HepG2 (cell line): ENCODE measurements around the gene C19orf44. TPM values are rescaled to one million over a fixed set of nuclear protein-coding genes. Genes with fewer than 3 reads are reported as not detected.

Source experiments
- ARNTL ChIP-seq: sonication (generic); formaldehyde crosslinking; IDR thresholded peaks from 2 replicates; pipeline ENCODE4 v1.4.0; 2020; ENCODE audit warnings: mild to moderate bottlenecking, missing genetic modification reagents
- KDM3A ChIP-seq: IDR thresholded peaks from 2 replicates; pipeline ENCODE4 v1.6.1; 2018; ENCODE audit warnings: low read depth, missing compliant biosample characterization
- PAX8 ChIP-seq: sonication (generic); formaldehyde crosslinking; IDR thresholded peaks from 2 replicates; pipeline ENCODE4 v1.8.0; 2022; ENCODE audit warnings: mild to moderate bottlenecking, missing genetic modification reagents, borderline replicate concordance
- SMARCC2 ChIP-seq: fragments of 450-650 bp; IDR thresholded peaks from 2 replicates; pipeline ENCODE4 v1.6.1; 2017; ENCODE audit warnings: antibody characterized with exemption, mild to moderate bottlenecking
- SRSF4 ChIP-seq: fragments of 200-400 bp; formaldehyde crosslinking; IDR thresholded peaks from one replicate; pipeline ENCODE4 v1.6.1; 2018; ENCODE audit warnings: mild to moderate bottlenecking, low read depth, low read length, moderate library complexity; ENCODE audit not compliant: poor library complexity, severe bottlenecking
- TOPORS ChIP-seq: sonication (generic); formaldehyde crosslinking; IDR thresholded peaks from 2 replicates; pipeline ENCODE4 v1.8.0; 2023; ENCODE audit warnings: mild to moderate bottlenecking, missing genetic modification reagents
- XRCC5 ChIP-seq: fragments of 200-400 bp; formaldehyde crosslinking; optimal IDR thresholded peaks from 2 replicates; pipeline ENCODE3; 2017; ENCODE audit warnings: mild to moderate bottlenecking, low read length
- ZEB1 ChIP-seq: IDR thresholded peaks from 2 replicates; pipeline ENCODE4 v1.6.1; 2012; ENCODE audit warnings: mild to moderate bottlenecking, low read depth, inconsistent platforms; ENCODE audit not compliant: insufficient replicate concordance
- ZFY ChIP-seq: sonication (generic); formaldehyde crosslinking; IDR thresholded peaks from 2 replicates; pipeline ENCODE4 v1.4.0; 2020; ENCODE audit warnings: missing genetic modification reagents
- ZMYM2 ChIP-seq: sonication (generic); formaldehyde crosslinking; IDR thresholded peaks from 2 replicates; pipeline ENCODE4 v1.8.0; 2022; ENCODE audit warnings: mild to moderate bottlenecking, missing genetic modification reagents
- ZNF12 ChIP-seq: sonication (generic); formaldehyde crosslinking; IDR thresholded peaks from 2 replicates; pipeline ENCODE4 v1.5.0; 2020; ENCODE audit warnings: missing genetic modification reagents
- ZNF543 ChIP-seq: sonication (generic); formaldehyde crosslinking; IDR thresholded peaks from 2 replicates; pipeline ENCODE4 v1.4.0; 2020; ENCODE audit warnings: mild to moderate bottlenecking, missing genetic modification reagents
- ZNF563 ChIP-seq: sonication (generic); formaldehyde crosslinking; IDR thresholded peaks from 2 replicates; pipeline ENCODE4 v1.8.0; 2022; ENCODE audit warnings: mild to moderate bottlenecking, moderate library complexity, missing genetic modification reagents
- ZNF616 ChIP-seq: sonication (generic); formaldehyde crosslinking; IDR thresholded peaks from 2 replicates; pipeline ENCODE4 v1.5.0; 2020; ENCODE audit warnings: low read depth, mild to moderate bottlenecking, missing genetic modification reagents
- ZNF660 ChIP-seq: sonication (generic); formaldehyde crosslinking; IDR thresholded peaks from 2 replicates; pipeline ENCODE4 v1.5.1; 2020; ENCODE audit warnings: mild to moderate bottlenecking, low read depth, missing genetic modification reagents, borderline replicate concordance
- ZNF781 ChIP-seq: sonication (generic); formaldehyde crosslinking; IDR thresholded peaks from 2 replicates; pipeline ENCODE4 v1.5.1; 2020; ENCODE audit warnings: borderline replicate concordance, mild to moderate bottlenecking, missing genetic modification reagents; ENCODE audit errors: not compliant biosample characterization
- polyA plus RNA-seq, 8 experiments: library from polyadenylated mRNA; depleted of rRNA in 3 of 8; stranded (reverse) in 7 of 8; unstranded in 1 of 8; fragments of >200 nt; fragmentation: Illumina TruSeq in 4 of 8; extraction: Trizol in 4 of 8; gene quantifications; 2 replicates each; pipeline versions ENCODE4 v1.2.1 to v1.2.3, GENCODE V29; 2011 to 2016; ENCODE audit warnings: low read depth in 4 of 8, missing spikeins in 1 of 8, mixed read lengths in 1 of 8; ENCODE audit not compliant: insufficient read depth in 1 of 8
- total RNA-seq, 5 experiments: library from RNA; depleted of rRNA; stranded (reverse); fragments of >200 nt; fragmentation: Illumina TruSeq; extraction: Trizol; gene quantifications; 2 replicates each; pipeline ENCODE4 v1.2.3, GENCODE V29; 2016; ENCODE audit warnings: low read depth in 1 of 5
- TF ChIP-seq, protein P1 (sequence below), 2 experiments: sonication (generic) in 1 of 2; formaldehyde crosslinking in 1 of 2; IDR thresholded peaks; 2 replicates each; pipeline versions ENCODE4 v1.5.1 to v1.6.1; 2011 to 2020; ENCODE audit warnings: borderline replicate concordance in 1 of 2, low read depth in 1 of 2, low read length in 1 of 2, mild to moderate bottlenecking in 1 of 2, missing genetic modification reagents in 1 of 2, moderate library complexity in 1 of 2
- TF ChIP-seq, protein P2 (sequence below): sonication (generic); formaldehyde crosslinking; conservative IDR thresholded peaks from 2 replicates; pipeline ENCODE4 v1.4.0; 2020; ENCODE audit warnings: missing genetic modification reagents
- TF ChIP-seq, protein P3 (sequence below): IDR thresholded peaks from 2 replicates; pipeline ENCODE4 v1.6.1; 2016; ENCODE audit warnings: low read depth, borderline replicate concordance
- TF ChIP-seq, protein P4 (sequence below): IDR thresholded peaks from 2 replicates; pipeline ENCODE4 v1.6.1; 2016; ENCODE audit warnings: missing compliant biosample characterization, missing genetic modification reagents, borderline replicate concordance
- TF ChIP-seq, protein P5 (sequence below): sonication (generic); formaldehyde crosslinking; IDR thresholded peaks from 2 replicates; pipeline ENCODE4 v1.9.0; 2022; ENCODE audit warnings: low read depth, missing genetic modification reagents

C19orf44 gene
- total and polyA plus RNA-seq, 2 of the 13 experiments (the other 11 are each of a cell fraction or from before 2014, with no cell fraction given), result 3.2 to 4.3 TPM

DNA sequence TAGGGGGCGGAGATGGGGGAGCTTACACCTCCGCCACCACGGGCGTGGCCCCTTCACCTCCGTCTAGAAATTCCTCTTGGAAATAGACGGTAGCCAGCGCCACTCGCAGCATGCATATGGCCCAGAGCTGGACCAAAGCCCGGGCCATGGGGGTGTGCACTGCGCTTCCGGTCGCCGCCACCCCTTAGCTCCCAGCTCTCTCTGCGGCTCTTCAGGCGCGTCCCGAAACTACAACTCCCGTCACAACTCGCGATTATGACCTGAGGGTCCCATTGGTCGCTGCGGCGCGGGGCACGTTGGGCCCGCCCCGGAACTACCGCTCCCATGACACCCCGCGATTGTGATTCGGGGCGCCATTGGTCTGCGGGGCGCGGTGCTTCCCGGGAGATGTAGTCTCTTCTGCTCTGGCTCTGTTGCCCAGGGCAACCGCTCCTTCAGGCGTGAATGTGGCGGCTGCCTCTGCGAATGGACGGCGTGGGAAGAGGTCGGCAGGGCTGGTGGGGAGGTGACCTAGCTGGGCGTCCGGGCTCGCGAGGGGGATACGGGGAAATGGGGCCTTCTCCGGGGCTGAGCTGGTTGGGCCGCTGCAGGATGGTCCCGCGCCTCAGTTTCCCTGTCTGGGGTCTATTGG, at the start of gene C19orf44, which contains the start of gene CALR3 (continued):
- no peak for TF ChIP-seq SRSF4
- no peak for TF ChIP-seq PAX8 (CRISPR knock-in tag)
- TF ChIP-seq ZMYM2 (CRISPR knock-in tag), result no peak
- TF ChIP-seq, protein P1, sequence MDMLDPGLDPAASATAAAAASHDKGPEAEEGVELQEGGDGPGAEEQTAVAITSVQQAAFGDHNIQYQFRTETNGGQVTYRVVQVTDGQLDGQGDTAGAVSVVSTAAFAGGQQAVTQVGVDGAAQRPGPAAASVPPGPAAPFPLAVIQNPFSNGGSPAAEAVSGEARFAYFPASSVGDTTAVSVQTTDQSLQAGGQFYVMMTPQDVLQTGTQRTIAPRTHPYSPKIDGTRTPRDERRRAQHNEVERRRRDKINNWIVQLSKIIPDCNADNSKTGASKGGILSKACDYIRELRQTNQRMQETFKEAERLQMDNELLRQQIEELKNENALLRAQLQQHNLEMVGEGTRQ (IDR thresholded peaks at IDR 0.05; ENCODE audit: low read depth, low read length), result no peak
- TF ChIP-seq, protein P1 (CRISPR knock-in tag; IDR thresholded peaks at IDR 0.05; ENCODE audit: borderline replicate concordance), result 0 out of 2 replicates have a peak, but pooled peaks have one; percentile 32
- peak; percentile 81 for TF ChIP-seq ZFY (CRISPR knock-in tag)
- no peak for TF ChIP-seq ZEB1
- TF ChIP-seq ZNF616 (CRISPR knock-in tag), result no peak
- no peak for TF ChIP-seq ZNF12 (CRISPR knock-in tag)
- TF ChIP-seq ZNF660, result no peak
- TF ChIP-seq ZNF563 (CRISPR knock-in tag), result peak; percentile 45; the same call in 1 of the 2 replicates
- TF ChIP-seq, protein P2, sequence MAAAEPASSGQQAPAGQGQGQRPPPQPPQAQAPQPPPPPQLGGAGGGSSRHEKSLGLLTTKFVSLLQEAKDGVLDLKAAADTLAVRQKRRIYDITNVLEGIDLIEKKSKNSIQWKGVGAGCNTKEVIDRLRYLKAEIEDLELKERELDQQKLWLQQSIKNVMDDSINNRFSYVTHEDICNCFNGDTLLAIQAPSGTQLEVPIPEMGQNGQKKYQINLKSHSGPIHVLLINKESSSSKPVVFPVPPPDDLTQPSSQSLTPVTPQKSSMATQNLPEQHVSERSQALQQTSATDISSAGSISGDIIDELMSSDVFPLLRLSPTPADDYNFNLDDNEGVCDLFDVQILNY, result peak; percentile 46; the same call in 1 of the 2 replicates
- TF ChIP-seq, protein P3, sequence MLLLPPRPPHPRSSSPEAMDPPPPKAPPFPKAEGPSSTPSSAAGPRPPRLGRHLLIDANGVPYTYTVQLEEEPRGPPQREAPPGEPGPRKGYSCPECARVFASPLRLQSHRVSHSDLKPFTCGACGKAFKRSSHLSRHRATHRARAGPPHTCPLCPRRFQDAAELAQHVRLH (CRISPR knock-in tag), result peak; percentile 57; the same call in 1 of the 2 replicates
- no peak for TF ChIP-seq TOPORS (CRISPR knock-in tag)
- TF ChIP-seq ZNF543 (CRISPR knock-in tag), result peak; percentile 57; the same call in 1 of the 2 replicates
- no peak for TF ChIP-seq SMARCC2
- no peak for TF ChIP-seq ARNTL (CRISPR knock-in tag)
- no peak for TF ChIP-seq XRCC5
- TF ChIP-seq, protein P4, sequence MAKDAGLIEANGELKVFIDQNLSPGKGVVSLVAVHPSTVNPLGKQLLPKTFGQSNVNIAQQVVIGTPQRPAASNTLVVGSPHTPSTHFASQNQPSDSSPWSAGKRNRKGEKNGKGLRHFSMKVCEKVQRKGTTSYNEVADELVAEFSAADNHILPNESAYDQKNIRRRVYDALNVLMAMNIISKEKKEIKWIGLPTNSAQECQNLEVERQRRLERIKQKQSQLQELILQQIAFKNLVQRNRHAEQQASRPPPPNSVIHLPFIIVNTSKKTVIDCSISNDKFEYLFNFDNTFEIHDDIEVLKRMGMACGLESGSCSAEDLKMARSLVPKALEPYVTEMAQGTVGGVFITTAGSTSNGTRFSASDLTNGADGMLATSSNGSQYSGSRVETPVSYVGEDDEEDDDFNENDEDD, result peak; percentile 75; the same call in 1 of the 2 replicates
- TF ChIP-seq ZNF781 (CRISPR knock-in tag), result no peak
- TF ChIP-seq, protein P5, sequence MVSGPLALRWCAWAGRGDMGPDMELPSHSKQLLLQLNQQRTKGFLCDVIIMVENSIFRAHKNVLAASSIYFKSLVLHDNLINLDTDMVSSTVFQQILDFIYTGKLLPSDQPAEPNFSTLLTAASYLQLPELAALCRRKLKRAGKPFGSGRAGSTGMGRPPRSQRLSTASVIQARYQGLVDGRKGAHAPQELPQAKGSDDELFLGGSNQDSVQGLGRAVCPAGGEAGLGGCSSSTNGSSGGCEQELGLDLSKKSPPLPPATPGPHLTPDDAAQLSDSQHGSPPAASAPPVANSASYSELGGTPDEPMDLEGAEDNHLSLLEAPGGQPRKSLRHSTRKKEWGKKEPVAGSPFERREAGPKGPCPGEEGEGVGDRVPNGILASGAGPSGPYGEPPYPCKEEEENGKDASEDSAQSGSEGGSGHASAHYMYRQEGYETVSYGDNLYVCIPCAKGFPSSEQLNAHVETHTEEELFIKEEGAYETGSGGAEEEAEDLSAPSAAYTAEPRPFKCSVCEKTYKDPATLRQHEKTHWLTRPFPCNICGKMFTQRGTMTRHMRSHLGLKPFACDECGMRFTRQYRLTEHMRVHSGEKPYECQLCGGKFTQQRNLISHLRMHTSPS, result no peak
- TF ChIP-seq KDM3A (CRISPR knock-in tag), result peak; percentile 62; the same call in 1 of the 2 replicates
